Fibroblast of skin of left quadriceps (primary cell): Measurements from ENCODE around the gene GNAT3.

ENCODE experiments used
- DNase-seq, 2 experiments: peaks; one replicate each; pipeline ENCODE4 v3.0.0-alpha.2; 2013; ENCODE audit warnings: low read depth in 2 of 2

The GNAT3 gene

DNA sequence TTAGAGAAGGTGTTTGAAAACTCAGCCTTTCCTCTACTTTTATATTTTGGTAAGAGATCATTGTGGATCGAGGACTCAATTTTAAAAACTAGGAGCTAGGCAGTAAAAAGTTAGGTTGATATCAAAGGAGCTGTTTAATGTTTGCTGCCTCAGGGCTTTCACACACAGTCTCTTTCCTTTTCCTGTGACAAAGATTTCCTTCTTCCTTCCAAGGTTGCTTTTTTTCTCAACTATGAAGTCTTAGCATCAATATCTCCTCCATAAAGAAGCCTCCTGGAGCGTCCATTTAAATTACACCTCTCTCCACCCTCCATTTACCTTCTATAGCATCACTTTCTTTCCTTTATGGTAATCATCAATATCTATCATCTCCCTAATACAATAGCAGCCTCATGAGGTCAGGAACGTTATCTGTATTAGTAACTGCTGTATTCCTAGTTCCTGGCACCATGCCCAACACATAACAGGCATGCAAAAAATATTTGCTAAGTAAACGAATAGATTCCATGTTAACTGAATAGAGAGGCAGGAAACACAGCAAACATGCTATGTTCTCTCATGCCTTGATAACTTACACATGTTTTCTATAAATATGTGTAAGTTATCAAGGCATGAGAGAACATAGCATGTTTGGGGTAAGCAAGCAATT lies 48.5 kb downstream of the GNAT3 start:
- no peak for DNase-seq

DNA sequence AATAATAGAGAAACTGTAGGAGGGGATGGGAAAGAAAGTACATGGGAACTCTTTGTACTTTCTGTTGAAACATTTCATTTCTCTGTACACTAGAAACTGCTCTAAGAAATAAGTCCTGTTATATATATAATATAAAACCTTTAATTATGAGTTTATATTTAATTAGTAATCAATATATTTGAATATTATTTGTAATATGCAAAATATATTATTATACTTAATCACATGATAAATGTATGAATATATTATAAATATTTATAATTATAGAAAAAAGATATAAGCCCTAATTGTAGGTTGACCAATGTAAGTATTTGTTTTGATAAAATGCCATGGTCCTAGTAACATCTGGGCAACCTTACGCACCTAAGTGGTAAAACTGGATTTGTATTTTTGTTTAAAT lies 51.0 kb downstream of the GNAT3 start:
- DNase-seq = no peak

DNA sequence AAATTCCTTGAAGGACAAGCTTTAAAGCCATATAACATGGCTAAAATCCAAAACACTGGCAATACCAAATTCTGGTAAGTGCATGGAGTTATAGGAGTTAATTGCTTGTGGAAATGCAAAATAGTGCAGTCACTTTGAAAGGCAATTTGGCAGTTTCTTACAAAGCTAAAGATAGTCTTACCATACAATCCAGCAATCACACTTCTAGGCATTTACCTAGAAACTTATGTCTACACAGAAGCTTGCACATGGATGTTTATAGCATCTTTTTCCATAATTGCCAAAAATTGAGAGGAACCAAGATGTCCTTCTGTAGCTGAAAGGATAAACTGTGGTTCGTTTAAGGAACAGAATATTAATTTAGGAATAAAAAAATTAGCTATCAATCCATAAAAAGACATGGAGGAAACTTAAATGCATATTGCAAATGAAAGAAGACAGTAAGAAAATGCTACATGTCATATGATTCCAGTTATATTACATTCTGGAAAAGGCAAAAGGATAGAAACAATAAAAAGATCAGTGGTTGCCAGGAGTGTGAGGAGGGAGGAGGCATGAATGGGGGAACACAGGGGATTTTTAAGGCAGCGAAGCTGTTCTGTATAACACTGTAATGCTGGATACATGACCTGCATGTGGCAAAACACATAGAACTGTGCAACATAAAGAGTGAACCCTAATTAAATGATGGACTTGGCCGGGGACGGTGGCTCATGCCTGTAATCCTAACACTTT lies 51.9 kb downstream of the GNAT3 start:
- no peak for DNase-seq

DNA sequence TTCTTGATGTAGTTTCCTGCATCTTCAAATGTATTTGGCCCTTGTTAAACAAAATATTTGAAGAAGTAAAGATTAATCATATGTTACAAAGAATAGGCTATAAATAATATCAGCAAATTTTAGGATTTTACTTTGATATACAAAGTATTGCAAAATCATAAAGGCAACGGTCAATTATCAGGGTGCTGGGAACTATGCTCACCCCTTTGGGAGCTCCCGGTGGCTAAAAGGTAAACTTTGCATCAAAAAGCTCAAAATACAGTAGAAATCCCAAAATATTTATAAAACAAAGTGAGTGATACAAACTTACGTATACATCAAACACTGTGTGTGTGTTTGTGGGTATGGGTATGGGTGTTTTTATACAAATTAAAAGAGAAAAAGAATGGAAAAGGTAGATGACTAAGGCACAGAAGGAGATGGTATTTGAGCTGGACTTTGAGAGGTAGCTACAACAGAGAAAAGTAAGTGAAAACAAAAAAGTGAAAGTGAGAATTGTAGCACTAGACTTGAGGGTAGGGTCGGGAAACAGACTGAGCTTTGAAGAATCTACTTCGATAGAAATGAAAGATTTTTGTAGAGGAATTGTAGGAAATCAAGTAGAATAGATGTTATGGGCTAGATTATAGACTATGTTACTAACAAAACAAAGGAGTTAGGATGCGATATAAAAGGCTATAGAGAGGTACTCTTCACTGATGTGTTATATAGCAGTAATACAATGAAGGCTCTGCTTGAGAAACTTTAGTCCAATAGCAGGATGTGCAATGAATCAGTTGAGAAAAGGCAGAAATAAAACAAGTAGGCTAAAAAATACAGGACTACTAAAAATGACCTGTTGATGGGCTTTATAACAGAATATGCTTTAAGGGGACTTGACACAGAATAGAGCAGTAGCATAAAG lies 52.8 kb downstream of the GNAT3 start:
- no peak for DNase-seq

DNA sequence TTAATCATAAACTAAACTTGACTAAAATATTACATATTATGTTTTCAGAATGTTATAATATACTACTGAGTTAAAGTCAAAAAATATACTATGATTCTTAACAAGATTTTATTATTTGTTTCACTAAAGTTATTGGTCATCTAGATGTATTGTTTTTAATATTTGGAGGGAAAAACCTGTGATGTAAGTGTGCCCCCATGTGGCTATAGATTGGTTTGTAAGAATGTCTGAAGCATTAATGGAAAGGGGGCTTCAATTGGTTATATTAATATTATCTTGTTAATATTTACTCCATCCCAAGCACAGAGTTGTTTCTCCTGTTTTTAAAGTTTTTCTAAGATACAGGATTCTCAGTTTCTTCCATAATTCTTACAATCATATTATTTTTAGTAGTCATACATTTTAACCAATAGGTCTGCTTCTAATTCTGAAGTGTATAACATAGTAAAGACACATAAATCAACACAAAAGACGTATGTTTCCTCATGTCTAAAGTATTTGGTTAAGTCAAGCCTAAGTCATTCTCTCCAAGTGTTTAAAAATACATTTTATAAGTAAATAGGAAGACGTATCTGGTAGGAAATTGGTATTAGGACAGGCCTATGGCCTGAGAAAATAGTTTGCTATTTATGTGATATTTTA lies 58.0 kb downstream of the GNAT3 start:
- DNase-seq = peak in 1 of 2 experiments; percentile 21

DNA sequence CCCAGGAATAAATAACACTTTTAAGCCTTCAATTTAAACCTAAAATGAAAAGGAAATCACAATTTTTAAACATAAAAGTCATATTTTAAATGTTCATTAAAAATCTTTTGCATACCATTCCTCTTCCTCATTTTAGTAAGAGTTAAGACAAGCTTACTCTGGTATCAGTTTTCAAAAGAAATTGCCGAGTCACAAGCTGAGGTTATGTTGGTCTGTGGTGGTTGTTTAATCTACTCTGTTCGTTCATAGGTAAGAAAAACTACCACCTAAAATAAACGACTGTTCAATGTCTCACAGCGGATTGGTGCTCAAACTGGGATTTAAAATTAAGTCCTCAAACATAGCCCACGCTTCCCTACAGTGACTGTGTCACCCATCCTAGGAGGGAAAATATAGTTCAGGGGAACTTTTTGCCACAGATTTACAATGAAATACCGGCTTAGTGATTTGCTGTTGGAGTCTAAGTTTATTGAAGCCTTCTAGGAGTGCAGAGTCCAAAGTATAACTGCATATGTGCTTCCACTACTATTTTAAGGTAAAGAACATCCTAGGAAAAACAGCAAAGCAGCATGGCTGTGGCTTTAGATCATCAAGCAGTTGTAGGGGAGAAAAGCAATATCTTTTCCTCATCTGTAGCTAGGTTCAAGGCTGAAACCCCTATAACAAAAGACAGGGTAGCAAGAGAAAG lies 61.1 kb downstream of the GNAT3 start:
- peak; percentile 21 to 26 for DNase-seq

DNA sequence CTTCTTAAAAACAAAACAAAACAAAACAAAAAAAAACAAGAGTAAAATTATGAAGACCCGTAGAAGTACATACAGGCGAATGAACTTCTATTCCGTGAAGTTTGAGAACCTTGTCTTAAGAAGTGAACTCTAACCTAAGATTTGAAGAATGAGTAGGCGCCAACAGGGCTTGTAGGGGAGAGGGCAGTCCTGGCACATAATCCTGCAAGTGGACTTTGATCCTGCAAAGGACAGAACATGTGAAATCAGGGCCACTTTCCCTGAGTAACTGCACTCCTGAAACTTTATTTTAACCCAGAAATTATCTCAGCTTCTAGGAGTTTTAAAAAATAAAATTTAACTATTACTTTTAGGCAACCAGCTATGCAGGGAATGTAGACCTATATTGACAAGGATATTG lies 62.0 kb downstream of the GNAT3 start:
- no peak for DNase-seq

DNA sequence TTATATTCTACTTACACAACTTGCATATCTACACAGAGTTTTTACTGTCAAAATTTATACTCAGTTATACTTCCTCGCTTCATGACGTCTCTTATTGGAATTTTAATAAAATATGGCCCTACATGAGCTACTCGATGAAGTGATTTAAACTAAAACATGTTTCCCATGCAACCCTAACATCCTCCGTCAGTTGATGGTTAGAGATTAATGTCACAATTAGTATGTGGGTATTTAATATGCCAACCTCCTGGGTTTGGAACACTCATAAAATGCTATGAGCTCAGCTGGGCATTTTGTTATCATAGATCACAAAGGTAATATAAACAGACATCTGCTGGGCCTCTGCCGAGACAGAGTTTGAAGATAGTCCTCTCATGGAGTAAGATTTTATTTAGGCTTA lies 66.5 kb downstream of the GNAT3 start:
- DNase-seq = no peak

DNA sequence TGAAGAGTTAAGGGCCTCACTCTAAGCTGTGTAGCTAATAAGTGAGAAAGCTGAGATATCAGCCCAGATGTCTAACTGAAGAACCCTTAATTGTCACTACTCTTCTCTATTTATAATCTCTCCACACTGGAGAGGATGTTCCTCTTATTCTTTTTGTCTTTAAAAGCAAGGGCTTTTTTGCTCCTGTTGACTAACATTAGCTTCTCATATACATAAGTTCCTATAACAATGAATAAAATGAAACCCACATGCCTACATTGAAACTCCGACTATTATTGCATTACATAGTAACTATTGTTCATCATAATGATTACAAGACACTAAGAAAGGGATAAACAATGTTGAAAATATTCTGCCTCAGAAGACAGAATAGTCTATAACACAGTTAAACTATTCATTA lies 67.1 kb downstream of the GNAT3 start:
- no peak for DNase-seq

DNA sequence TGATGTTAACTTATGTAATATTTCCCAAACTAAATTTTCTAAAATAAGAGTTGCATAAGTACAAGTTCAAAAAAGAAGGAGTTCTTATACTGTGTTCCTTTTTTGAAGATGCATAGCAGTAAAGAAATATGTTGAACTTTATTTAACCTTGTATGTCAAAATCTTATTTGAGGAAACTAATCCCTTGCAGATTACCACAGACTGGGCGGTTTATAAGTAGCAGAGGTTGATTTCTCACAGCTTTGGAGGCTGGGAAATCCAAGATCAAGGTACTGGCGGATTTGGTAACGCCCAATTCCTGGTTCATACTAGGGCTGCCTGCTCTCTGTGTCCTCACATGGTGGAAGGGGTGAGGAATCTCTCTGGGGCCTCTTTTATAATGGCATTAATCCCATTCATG lies 68.5 kb downstream of the GNAT3 start:
- DNase-seq = no peak

DNA sequence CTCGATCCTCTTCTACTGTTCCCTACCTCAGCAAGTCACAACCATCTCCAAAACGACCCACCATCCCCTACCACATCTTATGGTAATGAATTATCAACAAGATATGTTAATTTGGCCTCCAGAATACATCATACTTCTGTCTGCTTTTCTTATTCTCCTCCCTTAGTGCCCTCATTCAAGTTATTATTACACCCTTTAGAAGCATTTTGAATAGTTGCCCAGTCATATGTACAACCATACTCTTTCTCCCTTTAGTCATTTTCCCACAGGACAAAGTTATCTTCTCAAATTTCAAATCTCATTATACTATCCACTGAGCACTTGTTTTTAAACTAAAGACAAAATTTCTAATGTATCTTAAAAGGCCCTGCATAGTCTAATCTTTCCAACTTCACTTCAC lies 71.0 kb downstream of the GNAT3 start:
- peak in 1 of 2 experiments; percentile 11 for DNase-seq

DNA sequence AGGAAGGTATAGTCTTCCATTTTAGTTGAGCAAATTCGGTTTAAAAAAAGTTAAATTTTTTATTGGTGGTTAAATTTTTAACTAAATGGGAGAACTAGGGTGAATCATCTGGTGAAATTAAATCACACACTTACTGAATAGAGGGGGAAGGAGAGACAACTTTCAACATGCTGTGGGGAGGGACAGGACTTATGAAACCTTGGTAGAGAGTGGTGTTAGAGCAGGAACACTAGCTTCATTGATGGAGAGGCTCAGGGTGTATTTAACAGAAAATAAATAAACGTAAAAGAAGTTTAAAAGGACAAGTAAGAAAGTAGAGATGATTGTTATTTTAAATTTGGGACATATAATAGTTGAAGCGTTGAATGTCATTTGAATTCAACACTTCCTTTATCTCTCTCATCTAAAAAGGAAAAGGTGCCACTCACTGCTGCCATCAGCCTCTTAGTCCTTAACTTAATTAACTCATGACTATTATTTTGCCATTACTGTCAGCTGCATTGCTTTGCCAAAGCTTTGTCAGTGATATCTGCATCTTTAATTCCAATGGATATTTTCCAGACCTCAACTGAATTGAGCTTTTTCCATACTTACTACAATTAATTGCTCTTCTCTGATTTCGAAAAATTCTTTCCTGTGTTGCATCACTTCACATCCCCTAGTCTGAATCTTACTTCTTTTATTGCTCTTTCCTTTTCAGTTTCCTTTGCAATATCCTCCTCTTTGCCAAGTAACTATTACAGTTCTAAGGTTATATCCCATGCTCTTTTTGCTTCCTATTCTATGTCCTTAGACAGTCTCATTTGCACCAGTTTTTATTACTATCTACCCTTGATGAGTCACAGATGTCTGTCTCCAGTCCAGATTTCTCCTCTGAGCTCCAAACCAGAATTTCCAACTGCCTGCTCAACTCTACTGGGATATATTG lies 71.7 kb downstream of the GNAT3 start:
- peak; percentile 80 to 82 for DNase-seq

DNA sequence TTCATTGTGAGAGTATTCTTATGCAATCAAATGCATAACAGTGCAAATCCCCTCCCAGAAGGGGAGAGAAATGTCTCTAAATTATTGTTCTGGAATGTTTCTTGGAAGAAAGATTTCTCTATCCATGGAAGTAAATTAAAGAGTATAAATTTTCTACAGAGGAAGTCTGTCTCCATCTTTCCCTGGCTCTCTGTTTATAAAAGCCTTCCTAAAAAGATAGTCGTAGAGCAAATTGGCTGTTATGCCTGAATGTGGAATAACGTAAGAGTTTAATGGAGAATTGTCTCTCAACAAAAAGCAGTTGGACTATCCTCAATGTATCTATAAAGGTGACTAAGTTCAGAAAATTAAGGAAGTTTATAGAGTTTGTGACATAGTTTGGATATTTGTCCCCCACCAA lies 76.3 kb downstream of the GNAT3 start:
- no peak for DNase-seq

DNA sequence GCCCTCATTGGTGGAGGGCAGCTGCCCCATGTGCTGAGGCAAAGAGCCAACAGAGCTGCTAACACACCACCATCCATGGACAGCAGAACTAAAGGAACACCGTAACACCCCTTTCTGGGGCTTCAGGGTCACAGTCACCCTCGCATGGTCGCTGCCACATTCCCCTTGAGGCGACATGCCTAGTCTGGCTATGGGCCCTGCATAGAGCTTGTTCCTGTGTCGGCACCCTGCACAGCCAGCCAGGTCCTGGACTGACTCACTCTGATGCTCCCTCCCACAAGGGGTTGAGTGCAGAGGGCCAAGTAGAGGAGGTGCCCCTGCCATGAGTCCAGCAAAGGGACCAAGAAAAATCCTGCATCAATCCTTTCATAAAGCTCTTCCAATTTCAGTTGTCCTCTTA lies 77.8 kb downstream of the GNAT3 start:
- DNase-seq = no peak

DNA sequence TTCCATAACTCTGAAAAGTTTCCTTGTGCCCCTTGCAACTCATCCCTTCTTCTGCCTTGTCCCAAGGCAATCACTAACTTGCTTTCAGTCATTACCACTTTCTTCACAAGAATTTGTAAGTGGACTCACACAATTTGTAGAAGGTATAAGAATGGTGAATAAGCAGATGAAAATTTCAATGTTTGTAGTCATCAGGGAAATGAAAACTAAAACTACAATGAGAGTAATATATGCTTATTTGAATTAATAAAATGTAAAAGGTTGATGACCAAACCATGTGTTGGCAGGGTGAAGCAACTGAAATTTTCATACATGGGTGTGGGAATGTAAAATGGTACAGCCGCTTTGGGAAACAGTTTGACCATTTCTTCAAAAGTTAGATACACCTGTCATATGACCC lies 79.7 kb downstream of the GNAT3 start:
- no peak for DNase-seq

DNA sequence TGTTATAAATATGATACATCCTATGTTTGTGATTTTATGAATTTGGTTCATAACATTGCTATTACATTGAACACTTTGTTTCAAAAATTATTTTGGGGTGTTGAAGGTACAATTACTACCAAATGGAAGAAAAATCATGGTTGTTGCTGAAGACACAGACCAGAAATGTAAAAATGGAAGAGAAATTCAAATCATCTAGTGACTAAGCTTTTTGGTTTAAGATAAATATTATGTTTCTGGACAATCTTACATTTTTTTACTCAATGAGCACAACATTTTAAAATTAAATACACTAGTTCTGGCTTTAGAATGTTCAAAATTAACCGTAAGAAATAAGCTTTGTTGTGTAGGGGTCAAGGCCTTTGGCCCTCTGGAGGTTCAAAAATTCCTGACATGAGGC lies 82.7 kb downstream of the GNAT3 start:
- no peak for DNase-seq

DNA sequence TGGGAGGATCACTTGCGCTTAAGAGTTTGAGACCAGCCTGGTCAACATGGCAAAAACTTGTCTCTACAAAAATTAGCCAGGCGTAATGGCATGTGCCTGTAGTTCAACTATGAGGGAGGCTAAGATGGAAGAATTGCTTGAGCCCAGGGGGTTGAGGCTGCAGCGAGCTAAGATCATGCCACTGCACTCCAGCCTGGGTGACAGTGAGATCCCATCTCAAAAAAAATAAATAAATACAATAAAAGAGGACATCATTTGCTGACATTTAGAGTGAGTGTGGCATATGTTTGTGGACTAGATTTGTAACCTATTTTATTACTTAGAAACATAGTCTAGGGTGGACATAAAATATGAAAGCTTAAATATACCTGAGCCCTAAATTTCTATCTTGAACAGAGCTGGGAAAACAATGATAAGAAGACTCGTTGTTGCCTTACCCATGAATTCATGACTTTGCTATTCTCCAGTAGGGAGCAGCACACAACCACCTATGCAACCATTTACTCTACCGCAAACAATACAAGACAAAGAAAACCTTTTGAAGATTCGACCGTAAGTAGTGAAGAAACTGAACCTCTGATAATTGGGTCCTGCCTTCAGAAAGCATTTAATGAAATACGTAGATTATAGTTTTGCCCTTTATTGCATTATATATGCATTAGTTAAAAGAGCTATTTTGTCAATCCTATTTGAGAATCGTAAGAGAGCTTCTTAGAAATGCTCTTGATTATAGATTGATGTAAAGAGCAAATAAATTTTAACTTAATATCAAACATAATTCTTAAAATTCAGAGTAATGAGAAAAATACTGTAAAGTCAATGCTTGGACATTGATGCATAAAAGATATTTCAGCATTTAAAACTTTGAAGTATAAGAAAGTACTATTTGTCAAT lies 83.5 kb downstream of the GNAT3 start:
- no peak for DNase-seq

DNA sequence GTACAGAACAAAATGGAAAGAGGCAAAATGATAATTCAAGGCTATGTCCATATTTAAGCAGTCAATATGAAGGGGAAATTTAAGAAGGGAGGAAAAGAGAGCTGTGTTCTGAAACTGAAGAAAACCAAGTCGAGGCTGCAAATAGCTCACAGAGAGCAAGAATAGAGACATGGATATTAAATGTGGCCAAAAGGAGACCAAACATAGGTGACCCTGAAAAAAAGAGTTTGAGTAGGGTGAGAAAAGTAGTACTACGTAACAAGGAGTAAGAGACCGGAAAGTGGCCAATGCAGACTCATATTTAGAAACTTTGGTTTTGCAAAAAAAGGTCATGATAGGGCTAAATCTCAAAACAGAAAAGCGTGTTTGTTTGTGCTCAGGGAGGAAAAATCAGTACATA lies 84.6 kb downstream of the GNAT3 start:
- DNase-seq = no peak

DNA sequence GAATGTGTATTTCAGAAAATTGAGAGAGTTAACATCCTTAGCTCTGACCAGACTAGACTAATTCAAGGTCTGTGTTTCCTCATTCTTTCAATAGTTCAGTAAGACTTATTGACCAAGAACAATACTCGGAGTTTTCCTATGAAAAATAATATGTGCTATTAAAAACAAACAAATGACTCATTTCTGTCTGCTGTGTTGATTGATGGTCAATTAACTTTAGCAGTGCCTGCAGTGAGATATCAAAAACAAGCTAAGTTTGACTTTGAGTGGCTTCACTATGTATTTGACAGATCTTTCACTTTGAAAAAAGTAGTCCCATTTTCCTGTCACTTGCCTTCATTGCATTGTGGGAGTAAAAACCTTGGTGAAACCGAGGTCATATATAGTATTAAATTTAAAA lies 91.0 kb downstream of the GNAT3 start:
- no peak for DNase-seq
